Natural killer cell (primary cell): ENCODE data around the gene ZFAND3. TPM values are rescaled to one million over a fixed set of nuclear protein-coding genes. Genes with fewer than 3 reads are reported as not detected.

Source experiments
- ATAC-seq, 3 donors: fragments of 150-1000 bp in 2 of 3; fragments of 200-7000 bp in 1 of 3; cut with Tn5 transposase; 1 replicate in 1 of 3; 2 replicates in 2 of 3; pipeline ENCODE4 v1.10.0; 2021; ENCODE audit warnings: mild to moderate bottlenecking in 2 of 3, moderate library complexity in 2 of 3
- DNase-seq, 2 donors: peaks; one replicate each; pipeline versions ENCODE4 v3.0.0 to v3.0.0-alpha.2; 2013 to 2021; ENCODE audit warnings: mixed read lengths in 1 of 2
- H3K27ac ChIP-seq: one replicate; pipeline ENCODE4 v1.5.1; 2013; ENCODE audit warnings: mild to moderate bottlenecking, low read length
- H3K27me3 ChIP-seq: one replicate; pipeline ENCODE4 v1.6.1; 2013; ENCODE audit warnings: low read length; ENCODE audit not compliant: control insufficient read depth, insufficient read depth
- H3K36me3 ChIP-seq: one replicate; pipeline ENCODE4 v1.6.1; 2013; ENCODE audit warnings: low read length; ENCODE audit not compliant: control insufficient read depth, insufficient read depth
- H3K4me1 ChIP-seq: one replicate; pipeline ENCODE4 v1.6.1; 2013; ENCODE audit warnings: low read length; ENCODE audit not compliant: control insufficient read depth, insufficient read depth
- H3K4me3 ChIP-seq: one replicate; pipeline ENCODE4 v1.5.1; 2013; ENCODE audit warnings: low read length
- H3K9me3 ChIP-seq: one replicate; pipeline ENCODE4 v1.6.1; 2013; ENCODE audit warnings: low read length; ENCODE audit not compliant: control insufficient read depth, insufficient read depth
- H3K27ac Mint-ChIP-seq, 2 donors: one replicate each; pipeline ENCODE4 v1.8.0; 2022; ENCODE audit warnings: mild to moderate bottlenecking in 2 of 2, mixed read lengths in 2 of 2, moderate library complexity in 1 of 2
- H3K27me3 Mint-ChIP-seq, 2 donors: one replicate each; pipeline ENCODE4 v1.8.0; 2022; ENCODE audit warnings: low read depth in 2 of 2, mixed read lengths in 2 of 2
- H3K36me3 Mint-ChIP-seq: one replicate; pipeline ENCODE4 v1.8.0; 2022; ENCODE audit warnings: mixed read lengths
- H3K4me1 Mint-ChIP-seq, 2 donors: one replicate each; pipeline ENCODE4 v1.8.0; 2022; ENCODE audit warnings: mixed read lengths in 2 of 2
- H3K4me3 Mint-ChIP-seq: one replicate; pipeline ENCODE4 v1.8.0; 2022; ENCODE audit warnings: mild to moderate bottlenecking, moderate library complexity, mixed read lengths
- H3K9me3 Mint-ChIP-seq, 2 donors: one replicate each; pipeline ENCODE4 v1.8.0; 2022; ENCODE audit warnings: mixed read lengths in 2 of 2
- CTCF ChIP-seq: fragments of 200-600 bp; IDR thresholded peaks from one replicate; pipeline ENCODE4 v1.8.0; 2022; ENCODE audit warnings: antibody characterized with exemption
- WGBS: methylation state at CpG from one replicate; pipeline ENCODE4 v1.1.7; 2013; ENCODE audit warnings: missing lambda C conversion rate; ENCODE audit not compliant: insufficient coverage; 5-methylcytosine and 5-hydroxymethylcytosine counted together
- intact Hi-C: fragments of 100-400 bp; cut with micrococcal nuclease; formaldehyde crosslinking; loops from one replicate; pipeline ENCODE4 v1.14.2; 2022
- total RNA-seq, 4 donors: library from RNA; stranded (reverse); fragments of 120-200 nt in 1 of 4; gene quantifications; one replicate each; pipeline versions ENCODE4 v1.2.3 to v1.2.4, GENCODE V29; 2013 to 2022

ZFAND3 gene
- total RNA-seq, 3 donors from 2014 or later (not counting 1 experiment from before 2014, with no cell fraction given) = 87.7 to 97.4 (median 90.1) TPM

GRCh38 chr6:37926661-37927060, 107.1 kb downstream of the ZFAND3 start:
- Histone ChIP-seq H3K36me3 (no peaks in the 10 kb centered on the region), H3K27ac (no peak overlapping the region), H3K27me3 (no peaks in the 10 kb centered on the region), H3K4me3 (no peak overlapping the region), H3K4me1 (peaks cover 4% of the 10 kb centered on the region), H3K9me3 (no peaks in the 10 kb centered on the region)
- TF ChIP-seq CTCF = no peak
- intact Hi-C loops = no loop called here
- peaks cover 47 to 66% of the 10 kb centered on the region in 2 donors for H3K4me1 Mint-ChIP-seq
- H3K4me3 Mint-ChIP-seq = no peak overlapping the region
- no peaks in the 10 kb centered on the region for H3K9me3 Mint-ChIP-seq
- no peaks in the 10 kb centered on the region for H3K27me3 Mint-ChIP-seq
- WGBS = 92% methylated on average over 3 of the region's 4 CpGs
- H3K36me3 Mint-ChIP-seq = no peaks in the 10 kb centered on the region
- DNase-seq = no peak
- ATAC-seq = no peak
- H3K27ac Mint-ChIP-seq = no peak overlapping the region

GRCh38 chr6:37928217-37928616, 108.7 kb downstream of the ZFAND3 start:
- Mint-ChIP-seq H3K4me3 (no peak overlapping the region), H3K27me3 (no peaks in the 10 kb centered on the region), H3K4me1 (peaks cover 48 to 64% of the 10 kb centered on the region in 2 donors), H3K9me3 (no peaks in the 10 kb centered on the region), H3K27ac (no peak overlapping the region), H3K36me3 (no peaks in the 10 kb centered on the region)
- Histone ChIP-seq H3K27me3 (no peaks in the 10 kb centered on the region), H3K27ac (no peak overlapping the region), H3K36me3 (no peaks in the 10 kb centered on the region), H3K9me3 (no peaks in the 10 kb centered on the region), H3K4me1 (peaks cover 4% of the 10 kb centered on the region), H3K4me3 (no peak overlapping the region)
- no peak for DNase-seq
- no peak for ATAC-seq
- no peak for TF ChIP-seq CTCF
- intact Hi-C loops = no loop called here
- 99% methylated on average over 3 of the region's 4 CpGs for WGBS

- H3K9me3 ChIP-seq = no peaks in the 10 kb centered on the region
- Mint-ChIP-seq H3K4me3 (no peak overlapping the region), H3K9me3 (no peaks in the 10 kb centered on the region), H3K36me3 (no peaks in the 10 kb centered on the region), H3K27me3 (no peaks in the 10 kb centered on the region), H3K4me1 (peaks cover 55 to 60% of the 10 kb centered on the region in 2 donors), H3K27ac (peak overlapping the region; percentile 51 to 61)
- intact Hi-C loops = no loop called here
- TF ChIP-seq CTCF = no peak
- no peaks in the 10 kb centered on the region for H3K36me3 ChIP-seq
- no peaks in the 10 kb centered on the region for H3K4me1 ChIP-seq
- H3K27me3 ChIP-seq = no peaks in the 10 kb centered on the region
- no peak overlapping the region for H3K4me3 ChIP-seq
- 100% methylated on average over 3 of the region's 4 CpGs for WGBS
- no peak overlapping the region for H3K27ac ChIP-seq
- DNase-seq (no peak), ATAC-seq (no peak)
These were observed 110.9 kb downstream of the ZFAND3 start for GRCh38 chr6:37930288-37930971.

- intact Hi-C loops = no loop called here
- TF ChIP-seq CTCF = no peak
- Mint-ChIP-seq H3K27me3 (no peaks in the 10 kb centered on the region), H3K36me3 (no peaks in the 10 kb centered on the region), H3K9me3 (no peaks in the 10 kb centered on the region), H3K27ac (peak overlapping the region; percentile 47 to 61), H3K4me1 (peaks cover 55 to 60% of the 10 kb centered on the region in 2 donors), H3K4me3 (no peak overlapping the region)
- Histone ChIP-seq H3K9me3 (no peaks in the 10 kb centered on the region), H3K36me3 (no peaks in the 10 kb centered on the region), H3K4me3 (no peak overlapping the region), H3K4me1 (no peaks in the 10 kb centered on the region), H3K27me3 (no peaks in the 10 kb centered on the region), H3K27ac (no peak overlapping the region)
- ATAC-seq (no peak), DNase-seq (no peak)
- WGBS = 93% methylated on average over 1 of the region's 1 CpG
These were observed 111.5 kb downstream of the ZFAND3 start for GRCh38 chr6:37931066-37931465.
